ENCODE results near the gene CNPY3. TPM values are rescaled to one million over a fixed set of nuclear protein-coding genes. Genes with fewer than 3 reads are reported as not detected.

Gene CNPY3
- total and polyA plus RNA-seq, 10 of the 15 experiments (the other 5 are each of a cell fraction or from before 2014, with no cell fraction given) = 7.2 to 102 (median 73.6) TPM

GRCh38 chr6:42904467-42904866 is 24.8 kb upstream of the CNPY3 start:
- 74% methylated on average over 10 of the region's 10 CpGs for WGBS (ENCODE audit: insufficient coverage, insufficient replicate concordance, low lambda C conversion rate, missing lambda C conversion rate)
- ChIA-PET RAD21 (ENCODE audit: unreplicated experiment) (interaction anchor here (0.9 to 1.7 kb wide), 2 partner anchors 60 to 239 kb away, joined by 3 read pairs; no protein-coding TSS in a partner anchor), POLR2A (interaction anchor here (0.6 to 1.1 kb wide), 5 partner anchors 14 to 644 kb away, joined by 3 to 7 read pairs (median 5); partner anchors contain the start of gene CNPY3), SMC1A (ENCODE audit: uncharacterized antibody, unreplicated experiment) (interaction anchor here (0.6 to 1.5 kb wide), 4 partner anchors 30 to 494 kb away, joined by 3 to 5 read pairs (median 3); no protein-coding TSS in a partner anchor), CTCF (interaction anchor here (0.7 to 1.0 kb wide), 3 partner anchors 178 to 1135 kb away, joined by 3 to 6 read pairs (median 3); no protein-coding TSS in a partner anchor)
- no peak overlapping the region for H3K4me2 ChIP-seq (ENCODE audit: control insufficient read depth, insufficient read depth)
- no peaks in the 10 kb centered on the region for H3K79me2 ChIP-seq (ENCODE audit: control insufficient read depth, insufficient read depth, low read length)
- no peaks in the 10 kb centered on the region for H3K27me3 ChIP-seq (replicated peaks in 1 of 2; ENCODE audit: control insufficient read depth in 2 of 2, insufficient read depth in 2 of 2, low read length in 1 of 2)
- H3K9ac ChIP-seq (ENCODE audit: control insufficient read depth, insufficient read depth, low read length) = no peak overlapping the region
- ATAC-seq = no peak
- no peaks in the 10 kb centered on the region for H3K36me3 ChIP-seq (ENCODE audit: control insufficient read depth in 2 of 2, insufficient read depth in 2 of 2, low read length in 1 of 2)
- FAIRE-seq = no peak
- no TSS peak for BruUV-seq (replicated peaks)
- intact Hi-C loops (cut with micrococcal nuclease; ENCODE audit: unreplicated experiment) = loop anchor here (5.0 kb wide), 2 partner anchors 103 to 153 kb away; partner anchors contain the start of genes KLC4 and MRPL2
- H3K9me3 ChIP-seq (replicated peaks; ENCODE audit: control insufficient read depth, insufficient read depth, low read length) = no peaks in the 10 kb centered on the region
- no peaks in the 10 kb centered on the region for H3K4me1 ChIP-seq (ENCODE audit: control insufficient read depth, insufficient read depth, low read length)
- H3K4me3 ChIP-seq = no peak overlapping the region
- no peak for DNase-seq (ENCODE audit: low read depth, low spot score)
- in situ Hi-C loops (cut with MboI) = no loop called here
- TF ChIP-seq SPI1 (IDR thresholded peaks at IDR 0.05; ENCODE audit: borderline replicate concordance, insufficient read depth, low read depth, low read length) = no peak
- no peak for TF ChIP-seq PKNOX1 (IDR thresholded peaks at IDR 0.05)
- H4K20me1 ChIP-seq (ENCODE audit: control insufficient read depth, insufficient read depth) = no peaks in the 10 kb centered on the region
- H2AFZ ChIP-seq (ENCODE audit: control insufficient read depth, low read depth, low read length) = no peak overlapping the region
- no peak overlapping the region for H3K27ac ChIP-seq (ENCODE audit: control insufficient read depth, insufficient read depth)

- POLR2A ChIA-PET = no interaction called here
- 67% methylated on average over 5 of the region's 5 CpGs for WGBS (ENCODE audit: insufficient coverage, insufficient replicate concordance, low lambda C conversion rate, missing lambda C conversion rate)
- no peak for DNase-seq (ENCODE audit: low read depth, low spot score)
- Histone ChIP-seq H3K79me2 (ENCODE audit: control insufficient read depth, insufficient read depth, low read length) (no peaks in the 10 kb centered on the region), H3K9ac (ENCODE audit: control insufficient read depth, insufficient read depth, low read length) (no peak overlapping the region), H3K4me3 (no peak overlapping the region), H3K36me3 (ENCODE audit: control insufficient read depth in 2 of 2, insufficient read depth in 2 of 2, low read length in 1 of 2) (no peaks in the 10 kb centered on the region), H2AFZ (ENCODE audit: control insufficient read depth, low read depth, low read length) (no peak overlapping the region), H4K20me1 (ENCODE audit: control insufficient read depth, insufficient read depth) (no peaks in the 10 kb centered on the region), H3K9me3 (replicated peaks; ENCODE audit: control insufficient read depth, insufficient read depth, low read length) (no peaks in the 10 kb centered on the region), H3K4me1 (ENCODE audit: control insufficient read depth, insufficient read depth, low read length) (no peaks in the 10 kb centered on the region), H3K4me2 (ENCODE audit: control insufficient read depth, insufficient read depth) (no peak overlapping the region), H3K27me3 (replicated peaks in 1 of 2; ENCODE audit: control insufficient read depth in 2 of 2, insufficient read depth in 2 of 2, low read length in 1 of 2) (no peaks in the 10 kb centered on the region), H3K27ac (ENCODE audit: control insufficient read depth, insufficient read depth) (no peak overlapping the region)
- intact Hi-C loops (cut with micrococcal nuclease; ENCODE audit: unreplicated experiment) (no loop called here), in situ Hi-C loops (cut with MboI) (loop anchor here (5.0 kb wide), 1 partner anchor 235 kb away; no protein-coding TSS in a partner anchor)
- ATAC-seq = no peak
- CTCF ChIA-PET = interaction anchor here (0.5 to 1.2 kb wide), 3 partner anchors 66 to 436 kb away, joined by 3 to 4 read pairs (median 4); no protein-coding TSS in a partner anchor
- no TSS peak for BruUV-seq (replicated peaks)
- FAIRE-seq = no peak
- RAD21 ChIA-PET (ENCODE audit: unreplicated experiment) = no interaction called here
- SMC1A ChIA-PET (ENCODE audit: uncharacterized antibody, unreplicated experiment) = interaction anchor here (1.5 to 1.6 kb wide), 2 partner anchors 22 to 236 kb away, joined by 3 to 5 read pairs; partner anchors contain the start of gene CNPY3
- no peak for TF ChIP-seq SREBF2 (IDR thresholded peaks at IDR 0.05; ENCODE audit: low read length)
- no peak for TF ChIP-seq RCOR1 (conservative IDR thresholded peaks at IDR 0.05; ENCODE audit: low read depth, low read length)
- TF ChIP-seq REST (IDR thresholded peaks at IDR 0.05; ENCODE audit: low read depth, low read length) = no peak
- no peak for TF ChIP-seq RAD21 (IDR thresholded peaks at IDR 0.05; ENCODE audit: insufficient read depth, low read depth, low read length)
- no peak for TF ChIP-seq FOS (IDR thresholded peaks at IDR 0.05; ENCODE audit: borderline replicate concordance, extremely low read depth, insufficient read length)
- no peak for TF ChIP-seq RBBP5 (conservative IDR thresholded peaks at IDR 0.05)
- TF ChIP-seq HDAC2 (IDR thresholded peaks at IDR 0.05) = no peak
- no peak for TF ChIP-seq SRF (IDR thresholded peaks at IDR 0.05; ENCODE audit: low read depth in 2 of 2, low read length in 2 of 2)
- no peak for TF ChIP-seq JUND (IDR thresholded peaks at IDR 0.05; ENCODE audit: low read depth, low read length)
- TF ChIP-seq ESRRA (IDR thresholded peaks at IDR 0.05; ENCODE audit: low read length) = no peak
- TF ChIP-seq RFX5 (IDR thresholded peaks at IDR 0.05; ENCODE audit: low read depth, low read length) = no peak
These were observed 21.9 kb upstream of the CNPY3 start for GRCh38 chr6:42907336-42907735.

All from GM12878 (cell line).